Measurements from ENCODE around the gene AOX1. TPM values are rescaled to one million over a fixed set of nuclear protein-coding genes. Genes with fewer than 3 reads are reported as not detected.

The AOX1 gene
- total and polyA plus RNA-seq, 2 of the 8 experiments (the other 6 are each of a cell fraction or from before 2014, with no cell fraction given): 5.6 to 8.3 TPM

- 0 out of 2 replicates have a peak overlapping the region, but pooled peaks have one; percentile 94 for H2AFZ ChIP-seq (ENCODE audit: low read length)
- no peak overlapping the region for H2BK120ac ChIP-seq (replicated peaks; ENCODE audit: low read depth, low read length)
- H3K4me3 ChIP-seq (ENCODE audit: extremely low read depth in 1 of 4, insufficient read depth in 2 of 4, low read depth in 3 of 4, low read length in 4 of 4): no peak overlapping the region
- H2BK20ac ChIP-seq (ENCODE audit: low read length): no peak overlapping the region
- no peak overlapping the region for H3K14ac ChIP-seq (ENCODE audit: insufficient read length)
- no peak overlapping the region for H2AK5ac ChIP-seq (ENCODE audit: low read depth, low read length)
- H3K4ac ChIP-seq (replicated peaks; ENCODE audit: insufficient read length, low read depth, low read length): no peak overlapping the region
- ChIA-PET POLR2A (ENCODE audit: partially characterized antibody) (no interaction called here), CTCF (ENCODE audit: partially characterized antibody) (interaction anchor here (1.0 to 2.5 kb wide), 4 partner anchors 123 to 727 kb away, joined by 3 to 11 read pairs (median 6); no protein-coding TSS in a partner anchor)
- H4K20me1 ChIP-seq (replicated peaks in 1 of 2; ENCODE audit: control insufficient read depth in 1 of 2, insufficient read depth in 2 of 2, low read length in 2 of 2): no peaks in the 10 kb centered on the region
- H3K27me3 ChIP-seq (replicated peaks in 1 of 4; ENCODE audit: control insufficient read depth in 3 of 4, extremely low read depth in 1 of 4, insufficient read depth in 3 of 4, low read length in 3 of 4): no peaks in the 10 kb centered on the region
- H3K79me1 ChIP-seq (ENCODE audit: low read depth, low read length): no peaks in the 10 kb centered on the region
- no peaks in the 10 kb centered on the region for H3K23me2 ChIP-seq (ENCODE audit: low read depth, low read length)
- no peak overlapping the region for H2BK15ac ChIP-seq (ENCODE audit: low read length)
- no peak overlapping the region for H3K18ac ChIP-seq (ENCODE audit: extremely low read depth, low read length)
- H3K36me3 ChIP-seq (ENCODE audit: control insufficient read depth in 2 of 4, insufficient read depth in 4 of 4, low read length in 3 of 4): no peaks in the 10 kb centered on the region
- H3K9me3 ChIP-seq (ENCODE audit: insufficient read depth in 2 of 2, low read depth in 1 of 2, low read length in 1 of 2): no peaks in the 10 kb centered on the region
- no peaks in the 10 kb centered on the region for H3K79me2 ChIP-seq (ENCODE audit: control insufficient read depth in 1 of 2, insufficient read depth in 2 of 2, low read length in 2 of 2)
- no peak overlapping the region for H3K56ac ChIP-seq (replicated peaks; ENCODE audit: insufficient read length, low read depth, low read length)
- TF ChIP-seq TEAD4 (IDR thresholded peaks at IDR 0.05; ENCODE audit: low read depth, low read length) (no peak), CBX8 (IDR thresholded peaks at IDR 0.05; ENCODE audit: borderline replicate concordance, low read depth, low read length) (no peak)
- no peak overlapping the region for H3K23ac ChIP-seq (ENCODE audit: insufficient read length)
- WGBS, 2 experiments (ENCODE audit: extremely low coverage in 1 of 2, insufficient coverage in 1 of 2, insufficient read length in 1 of 2, insufficient replicate concordance in 2 of 2, low coverage in 1 of 2, low lambda C conversion rate in 2 of 2, missing lambda C conversion rate in 1 of 2): 86% methylated on average over 1 of the region's 1 CpG; no CpG with 5 or more reads in 1 of the 2 experiments
- FAIRE-seq (no peak), DNase-seq (ENCODE audit: low read depth in 1 of 2, low spot score in 2 of 2) (no peak)
- H4K8ac ChIP-seq (ENCODE audit: extremely low read depth, insufficient read depth, low read length): no peak overlapping the region
- no peak overlapping the region for H2BK5ac ChIP-seq (ENCODE audit: low read depth, low read length)
- no peak overlapping the region for H2BK12ac ChIP-seq (ENCODE audit: low read depth, low read length)
- no peak overlapping the region for H4K91ac ChIP-seq (replicated peaks; ENCODE audit: insufficient read length, low read length)
- H3K4me2 ChIP-seq (ENCODE audit: insufficient read depth in 1 of 2, low read depth in 2 of 2, low read length in 2 of 2): no peak overlapping the region
- H3K4me1 ChIP-seq (replicated peaks in 1 of 4; ENCODE audit: control insufficient read depth in 3 of 4, insufficient read depth in 4 of 4, low read length in 3 of 4): peaks cover 0 to 6% (median 2%) of the 10 kb centered on the region in 4 experiments; a peak in 2 of 7 replicates
- no peak overlapping the region for H4K5ac ChIP-seq (ENCODE audit: insufficient read length, low read depth, low read length)
- no peak overlapping the region for H3K9ac ChIP-seq (replicated peaks in 1 of 4; ENCODE audit: extremely low read depth in 1 of 4, low read depth in 3 of 4, low read length in 3 of 4)
- H3K27ac ChIP-seq (ENCODE audit: low read depth, low read length): no peak overlapping the region
Observed at GRCh38 chr2:200702044-200702443, 116.2 kb downstream of the AOX1 start.
